ENCODE measurements around the gene TRIL. TPM values are rescaled to one million over a fixed set of nuclear protein-coding genes. Genes with fewer than 3 reads are reported as not detected.

TRIL gene
- polyA plus RNA-seq (2012; ENCODE audit: low read depth, missing spikeins): not detected

DNA sequence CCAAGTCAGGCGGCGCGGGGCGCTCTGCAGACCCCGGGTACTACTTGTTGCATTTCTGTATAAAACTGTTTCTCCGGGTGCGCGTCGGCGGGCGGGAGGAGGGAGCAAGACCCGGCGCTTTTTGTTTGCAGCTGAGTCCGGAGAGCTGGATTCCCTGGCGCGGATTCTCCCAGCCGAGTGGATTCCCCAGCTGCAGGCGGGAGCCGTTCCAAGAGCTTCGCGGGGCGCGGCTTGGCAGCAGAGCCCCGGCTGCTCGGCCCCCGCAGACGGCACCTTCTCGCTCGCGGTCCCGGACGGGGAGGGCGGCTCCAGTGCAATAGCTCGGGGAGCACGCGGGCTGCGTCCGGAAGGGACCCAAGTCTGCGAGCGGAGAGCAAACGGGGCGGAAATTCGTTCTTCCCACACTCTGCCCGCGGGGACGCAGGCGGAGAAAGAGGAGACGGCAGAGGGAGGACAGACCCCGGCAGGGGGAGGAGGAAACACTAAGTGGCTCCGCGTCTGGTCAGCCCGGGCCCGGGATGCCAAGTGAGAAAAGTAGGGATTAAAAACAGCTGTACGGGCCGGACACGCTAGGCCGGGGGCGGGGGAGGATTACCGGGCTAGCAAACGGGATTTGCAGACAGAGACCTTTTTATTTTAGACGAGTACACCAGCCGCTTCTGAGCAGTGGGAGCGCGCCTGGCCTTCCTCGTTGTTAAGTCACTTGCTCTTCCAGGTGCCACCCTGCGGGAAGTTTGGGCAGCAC lies at the start of gene TRIL:
TRIL (minus strand) TSS at position 96 of the 745 bp plus-strand sequence. CDS start 284 bp downstream, outside the sequence.
- TF ChIP-seq SPI1 (IDR thresholded peaks at IDR 0.05; ENCODE audit: low read depth, low read length): no peak
- TF ChIP-seq TAF1 (IDR thresholded peaks at IDR 0.05; ENCODE audit: low read depth, low read length): no peak
- no peak for TF ChIP-seq POLR2A (IDR thresholded peaks at IDR 0.05; ENCODE audit: low read depth, low read length)
- no peak for TF ChIP-seq POU2F2 (IDR thresholded peaks at IDR 0.05; ENCODE audit: low read depth, low read length)
- no peak for TF ChIP-seq POLR2AphosphoS5 (IDR thresholded peaks at IDR 0.05; ENCODE audit: low read depth, low read length)
- TF ChIP-seq PAX5 (IDR thresholded peaks at IDR 0.05; ENCODE audit: insufficient read depth, low read length, severe bottlenecking): no peak
- DNase-seq (ENCODE audit: insufficient read length, low spot score) (peak; percentile 19), FAIRE-seq (no peak)

DNA sequence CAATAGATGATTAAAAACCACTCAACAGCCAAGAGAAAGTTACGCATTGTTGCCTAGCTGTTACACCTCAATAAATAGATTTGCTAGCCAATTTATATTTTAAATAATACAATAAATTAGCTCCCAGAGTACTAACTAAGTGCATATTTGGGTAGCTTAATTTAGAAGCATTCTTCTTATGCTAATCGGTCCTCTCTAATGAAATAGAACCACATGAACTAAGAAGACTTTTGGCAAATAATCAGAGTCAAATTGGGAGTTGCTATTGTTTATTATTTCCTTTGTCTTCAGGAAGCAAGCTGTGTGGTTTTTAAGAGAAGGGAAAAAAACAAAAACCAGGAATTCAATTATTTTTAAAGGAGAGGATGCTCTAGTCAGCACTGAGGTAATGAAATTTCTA lies 49.0 kb upstream of the TRIL start:
- TF ChIP-seq POLR2AphosphoS5 (IDR thresholded peaks at IDR 0.05; ENCODE audit: low read depth, low read length) (no peak), PAX5 (IDR thresholded peaks at IDR 0.05; ENCODE audit: insufficient read depth, low read length, severe bottlenecking) (no peak), SPI1 (IDR thresholded peaks at IDR 0.05; ENCODE audit: low read depth, low read length) (no peak)
- FAIRE-seq (no peak), DNase-seq (ENCODE audit: insufficient read length, low spot score) (no peak)

DNA sequence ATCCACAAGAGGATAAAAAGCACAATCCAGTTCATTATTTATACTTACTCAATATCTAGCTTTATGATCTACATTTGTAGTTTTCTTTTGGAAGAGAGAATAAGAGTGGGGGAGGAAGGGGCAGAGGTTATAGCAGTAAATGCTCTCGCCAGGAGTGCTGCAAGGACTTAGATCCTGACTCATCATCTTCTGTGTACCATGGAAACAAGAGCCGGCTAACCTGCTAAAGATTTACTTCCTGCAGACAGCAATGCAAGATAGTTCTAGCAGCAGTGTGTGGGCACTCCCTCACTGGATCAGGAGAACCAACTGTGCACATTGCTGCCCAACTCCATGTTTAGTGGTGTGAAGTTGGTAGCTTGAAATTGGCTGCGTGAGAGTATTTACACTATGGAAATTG lies 47.7 kb upstream of the TRIL start:
- no peak for DNase-seq (ENCODE audit: insufficient read length, low spot score)
- TF ChIP-seq POLR2AphosphoS5 (IDR thresholded peaks at IDR 0.05; ENCODE audit: low read depth, low read length): no peak
- no peak for TF ChIP-seq POLR2A (IDR thresholded peaks at IDR 0.05; ENCODE audit: low read depth, low read length)
- no peak for FAIRE-seq

DNA sequence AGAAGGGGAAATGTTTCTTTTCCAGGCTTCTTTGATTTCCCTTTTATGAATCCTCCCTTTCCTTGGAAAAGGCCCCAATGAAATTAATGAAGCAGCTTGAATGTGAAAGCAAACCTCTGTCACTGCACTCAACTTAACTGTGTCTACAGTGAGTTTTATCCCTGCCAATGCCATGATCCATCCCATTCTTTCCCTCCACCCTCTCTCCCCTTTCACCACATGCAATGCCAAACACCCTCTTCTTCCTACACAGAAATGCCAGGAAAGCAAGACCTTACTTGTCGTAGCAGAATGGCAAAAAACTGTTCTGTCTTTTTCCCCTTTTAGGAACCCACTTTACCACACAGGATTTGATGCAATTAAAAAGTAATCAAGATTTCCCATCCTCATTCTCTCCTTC lies 47.3 kb upstream of the TRIL start:
- FAIRE-seq (no peak), DNase-seq (ENCODE audit: insufficient read length, low spot score) (no peak)
- no peak for TF ChIP-seq POLR2AphosphoS5 (IDR thresholded peaks at IDR 0.05; ENCODE audit: low read depth, low read length)
- no peak for TF ChIP-seq SPI1 (IDR thresholded peaks at IDR 0.05; ENCODE audit: low read depth, low read length)
- no peak for TF ChIP-seq TAF1 (IDR thresholded peaks at IDR 0.05; ENCODE audit: low read depth, low read length)
- TF ChIP-seq POU2F2 (IDR thresholded peaks at IDR 0.05; ENCODE audit: low read depth, low read length): no peak
- TF ChIP-seq PAX5 (IDR thresholded peaks at IDR 0.05; ENCODE audit: insufficient read depth, low read length, severe bottlenecking): no peak
- TF ChIP-seq POLR2A (IDR thresholded peaks at IDR 0.05; ENCODE audit: low read depth, low read length): no peak

DNA sequence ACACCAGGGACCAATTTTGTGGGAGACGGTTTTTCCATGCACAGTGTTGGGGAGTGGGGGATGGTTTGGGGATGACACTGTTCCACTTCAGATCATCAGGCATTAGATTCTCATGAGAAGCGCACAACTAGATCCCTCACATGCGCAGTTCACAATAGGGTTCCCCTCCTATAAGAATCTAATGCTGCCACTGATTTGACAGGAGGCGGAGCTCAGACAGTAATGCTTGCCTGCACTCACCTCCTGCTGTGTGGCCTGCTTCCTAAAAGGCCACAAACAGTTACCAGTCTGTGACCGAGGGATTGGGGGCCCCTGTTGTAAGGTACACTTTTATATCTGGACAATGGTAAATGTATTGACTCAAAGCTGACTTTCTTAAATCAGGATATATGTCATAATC lies 45.6 kb upstream of the TRIL start:
- no peak for FAIRE-seq
- TF ChIP-seq TAF1 (IDR thresholded peaks at IDR 0.05; ENCODE audit: low read depth, low read length) (no peak), POU2F2 (IDR thresholded peaks at IDR 0.05; ENCODE audit: low read depth, low read length) (no peak), SPI1 (IDR thresholded peaks at IDR 0.05; ENCODE audit: low read depth, low read length) (no peak), POLR2AphosphoS5 (IDR thresholded peaks at IDR 0.05; ENCODE audit: low read depth, low read length) (no peak), PAX5 (IDR thresholded peaks at IDR 0.05; ENCODE audit: insufficient read depth, low read length, severe bottlenecking) (no peak), POLR2A (IDR thresholded peaks at IDR 0.05; ENCODE audit: low read depth, low read length) (no peak)
- no peak for DNase-seq (ENCODE audit: insufficient read length, low spot score)

- FAIRE-seq: no peak
- TF ChIP-seq TAF1 (IDR thresholded peaks at IDR 0.05; ENCODE audit: low read depth, low read length): no peak
- no peak for TF ChIP-seq PAX5 (IDR thresholded peaks at IDR 0.05; ENCODE audit: insufficient read depth, low read length, severe bottlenecking)
- no peak for TF ChIP-seq POLR2AphosphoS5 (IDR thresholded peaks at IDR 0.05; ENCODE audit: low read depth, low read length)
- no peak for TF ChIP-seq SPI1 (IDR thresholded peaks at IDR 0.05; ENCODE audit: low read depth, low read length)
- TF ChIP-seq POLR2A (IDR thresholded peaks at IDR 0.05; ENCODE audit: low read depth, low read length): no peak
- TF ChIP-seq POU2F2 (IDR thresholded peaks at IDR 0.05; ENCODE audit: low read depth, low read length): no peak
- DNase-seq (ENCODE audit: insufficient read length, low spot score): no peak
Measured at GRCh38 chr7:29000717-29001076, 42.6 kb upstream of the TRIL start.

DNA sequence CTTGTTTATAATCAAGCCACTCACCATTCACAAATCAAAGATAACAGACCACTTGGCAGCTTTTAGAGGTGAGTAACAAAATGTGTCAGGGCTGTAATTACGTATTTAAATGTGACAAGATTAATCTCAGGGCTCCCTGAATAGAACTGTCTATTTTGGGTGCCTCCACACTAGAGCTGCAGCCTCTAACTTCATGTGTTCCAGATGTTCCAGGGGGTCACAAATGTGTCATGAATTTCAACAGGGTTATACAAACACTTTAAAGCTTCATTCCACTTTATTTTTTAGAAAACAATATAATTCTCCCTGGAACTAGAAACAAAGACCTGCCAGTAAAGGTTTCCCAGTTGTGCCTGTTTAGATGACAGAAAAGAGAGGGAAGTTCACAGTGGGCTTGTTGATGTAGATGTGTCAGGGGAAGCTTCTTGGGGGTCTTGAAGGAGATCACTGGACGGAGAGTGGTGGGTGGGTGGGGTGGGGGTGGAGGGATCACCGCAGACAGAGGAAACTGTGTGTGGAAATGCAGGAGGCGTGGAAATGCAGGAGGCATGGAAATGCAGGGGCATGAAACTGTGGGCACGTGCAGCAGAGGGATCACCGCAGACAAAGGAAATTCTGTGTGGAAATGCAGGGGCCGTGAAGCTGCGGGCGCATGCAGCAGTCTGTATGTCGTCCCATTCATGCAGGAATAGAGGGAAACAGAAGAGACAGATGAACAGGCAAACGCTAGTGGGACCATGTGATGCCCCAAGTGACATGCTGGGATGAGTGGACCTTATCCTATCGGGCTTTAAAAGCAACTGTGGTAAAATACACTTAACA lies 42.0 kb upstream of the TRIL start:
- DNase-seq (ENCODE audit: insufficient read length, low spot score) (no peak), FAIRE-seq (no peak)
- TF ChIP-seq PAX5 (IDR thresholded peaks at IDR 0.05; ENCODE audit: insufficient read depth, low read length, severe bottlenecking): no peak
- TF ChIP-seq POU2F2 (IDR thresholded peaks at IDR 0.05; ENCODE audit: low read depth, low read length): no peak
- no peak for TF ChIP-seq POLR2A (IDR thresholded peaks at IDR 0.05; ENCODE audit: low read depth, low read length)
- no peak for TF ChIP-seq POLR2AphosphoS5 (IDR thresholded peaks at IDR 0.05; ENCODE audit: low read depth, low read length)
- TF ChIP-seq SPI1 (IDR thresholded peaks at IDR 0.05; ENCODE audit: low read depth, low read length): no peak
- no peak for TF ChIP-seq TAF1 (IDR thresholded peaks at IDR 0.05; ENCODE audit: low read depth, low read length)

- TF ChIP-seq POLR2A (IDR thresholded peaks at IDR 0.05; ENCODE audit: low read depth, low read length): no peak
- no peak for TF ChIP-seq POU2F2 (IDR thresholded peaks at IDR 0.05; ENCODE audit: low read depth, low read length)
- TF ChIP-seq SPI1 (IDR thresholded peaks at IDR 0.05; ENCODE audit: low read depth, low read length): no peak
- no peak for TF ChIP-seq POLR2AphosphoS5 (IDR thresholded peaks at IDR 0.05; ENCODE audit: low read depth, low read length)
- TF ChIP-seq TAF1 (IDR thresholded peaks at IDR 0.05; ENCODE audit: low read depth, low read length): no peak
- TF ChIP-seq PAX5 (IDR thresholded peaks at IDR 0.05; ENCODE audit: insufficient read depth, low read length, severe bottlenecking): no peak
- no peak for DNase-seq (ENCODE audit: insufficient read length, low spot score)
- FAIRE-seq: no peak
Measured at GRCh38 chr7:28999427-28999826, 41.3 kb upstream of the TRIL start.

DNA sequence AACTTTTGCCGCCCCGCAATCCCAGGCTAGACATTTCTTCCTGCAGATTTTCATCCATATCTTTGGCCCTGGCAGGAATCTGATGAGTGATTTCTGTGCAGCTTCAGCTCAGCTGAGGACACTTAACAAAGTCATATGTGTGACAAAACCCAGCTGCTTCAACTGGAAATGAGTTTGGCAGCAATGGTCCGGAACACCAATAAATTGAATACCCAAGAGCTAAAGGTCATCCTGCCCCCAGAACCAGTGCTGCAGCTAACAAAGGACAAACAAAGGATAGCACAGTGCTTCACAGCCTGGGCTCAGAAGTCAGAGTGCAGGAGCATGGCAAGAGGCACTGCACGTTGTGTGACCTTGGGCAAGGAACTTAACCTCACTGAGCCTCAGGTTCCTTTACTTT lies 40.0 kb upstream of the TRIL start:
- no peak for FAIRE-seq
- DNase-seq (ENCODE audit: insufficient read length, low spot score): no peak
- TF ChIP-seq SPI1 (IDR thresholded peaks at IDR 0.05; ENCODE audit: low read depth, low read length) (no peak), TAF1 (IDR thresholded peaks at IDR 0.05; ENCODE audit: low read depth, low read length) (no peak), POLR2A (IDR thresholded peaks at IDR 0.05; ENCODE audit: low read depth, low read length) (no peak), POLR2AphosphoS5 (IDR thresholded peaks at IDR 0.05; ENCODE audit: low read depth, low read length) (no peak), PAX5 (IDR thresholded peaks at IDR 0.05; ENCODE audit: insufficient read depth, low read length, severe bottlenecking) (no peak), POU2F2 (IDR thresholded peaks at IDR 0.05; ENCODE audit: low read depth, low read length) (no peak)
